ENCODE measurements around the gene VSIG10. TPM values are rescaled to one million over a fixed set of nuclear protein-coding genes. Genes with fewer than 3 reads are reported as not detected.
A peak's percentile ranks its signal among the peaks of the same experiment; 100 is the strongest.

The VSIG10 gene
- total RNA-seq, 6 experiments from 2014 or later, result 13.1 to 31.3 (median 20.1) TPM

DNA sequence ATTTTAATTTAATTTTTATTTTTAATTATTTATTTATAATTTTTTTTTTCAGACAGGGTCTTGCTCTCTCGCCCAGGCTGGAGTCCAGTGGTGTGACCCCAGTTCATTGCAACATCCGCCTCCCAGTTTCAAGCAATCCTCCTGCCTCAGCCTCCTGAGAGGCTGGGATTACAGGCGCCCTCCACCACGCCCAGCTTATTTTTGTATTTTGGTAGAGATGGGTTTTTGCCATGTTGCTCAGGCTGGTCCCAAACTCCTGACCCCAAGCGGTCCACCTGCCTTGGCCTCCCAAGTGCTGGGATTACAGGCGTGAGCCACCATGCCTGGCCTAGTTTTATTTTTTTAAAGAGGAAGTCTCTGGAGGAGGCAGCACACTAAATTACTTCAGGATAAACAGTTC, 18.5 kb upstream of the VSIG10 start:
- Histone ChIP-seq H3K9me3 (no peaks in the 10 kb centered on the region), H3K36me3 (peaks cover 0 to 3% (median 0%) of the 10 kb centered on the region in 4 donors), H3K4me3 (no peak overlapping the region), H3K4me1 (peaks cover 0 to 47% (median 18%) of the 10 kb centered on the region in 4 donors), H3K27ac (no peak overlapping the region), H3K27me3 (no peaks in the 10 kb centered on the region)
- DNase-seq, result no peak
- TF ChIP-seq, protein P1, sequence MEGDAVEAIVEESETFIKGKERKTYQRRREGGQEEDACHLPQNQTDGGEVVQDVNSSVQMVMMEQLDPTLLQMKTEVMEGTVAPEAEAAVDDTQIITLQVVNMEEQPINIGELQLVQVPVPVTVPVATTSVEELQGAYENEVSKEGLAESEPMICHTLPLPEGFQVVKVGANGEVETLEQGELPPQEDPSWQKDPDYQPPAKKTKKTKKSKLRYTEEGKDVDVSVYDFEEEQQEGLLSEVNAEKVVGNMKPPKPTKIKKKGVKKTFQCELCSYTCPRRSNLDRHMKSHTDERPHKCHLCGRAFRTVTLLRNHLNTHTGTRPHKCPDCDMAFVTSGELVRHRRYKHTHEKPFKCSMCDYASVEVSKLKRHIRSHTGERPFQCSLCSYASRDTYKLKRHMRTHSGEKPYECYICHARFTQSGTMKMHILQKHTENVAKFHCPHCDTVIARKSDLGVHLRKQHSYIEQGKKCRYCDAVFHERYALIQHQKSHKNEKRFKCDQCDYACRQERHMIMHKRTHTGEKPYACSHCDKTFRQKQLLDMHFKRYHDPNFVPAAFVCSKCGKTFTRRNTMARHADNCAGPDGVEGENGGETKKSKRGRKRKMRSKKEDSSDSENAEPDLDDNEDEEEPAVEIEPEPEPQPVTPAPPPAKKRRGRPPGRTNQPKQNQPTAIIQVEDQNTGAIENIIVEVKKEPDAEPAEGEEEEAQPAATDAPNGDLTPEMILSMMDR (IDR thresholded peaks at IDR 0.05), result no peak
- TF ChIP-seq POLR2A (IDR thresholded peaks at IDR 0.05), result no peak
- ATAC-seq, result no peak
- WGBS (ENCODE audit: insufficient coverage, low coverage, low lambda C conversion rate, missing lambda C conversion rate), result 93% methylated on average over 6 of the region's 6 CpGs
- intact Hi-C loops (cut with DNase I), result loop anchor here in 1 of 2 donors (10.0 kb wide), 1 partner anchor 253 kb away; the partner anchor contains the start of genes SUDS3 and TAOK3

DNA sequence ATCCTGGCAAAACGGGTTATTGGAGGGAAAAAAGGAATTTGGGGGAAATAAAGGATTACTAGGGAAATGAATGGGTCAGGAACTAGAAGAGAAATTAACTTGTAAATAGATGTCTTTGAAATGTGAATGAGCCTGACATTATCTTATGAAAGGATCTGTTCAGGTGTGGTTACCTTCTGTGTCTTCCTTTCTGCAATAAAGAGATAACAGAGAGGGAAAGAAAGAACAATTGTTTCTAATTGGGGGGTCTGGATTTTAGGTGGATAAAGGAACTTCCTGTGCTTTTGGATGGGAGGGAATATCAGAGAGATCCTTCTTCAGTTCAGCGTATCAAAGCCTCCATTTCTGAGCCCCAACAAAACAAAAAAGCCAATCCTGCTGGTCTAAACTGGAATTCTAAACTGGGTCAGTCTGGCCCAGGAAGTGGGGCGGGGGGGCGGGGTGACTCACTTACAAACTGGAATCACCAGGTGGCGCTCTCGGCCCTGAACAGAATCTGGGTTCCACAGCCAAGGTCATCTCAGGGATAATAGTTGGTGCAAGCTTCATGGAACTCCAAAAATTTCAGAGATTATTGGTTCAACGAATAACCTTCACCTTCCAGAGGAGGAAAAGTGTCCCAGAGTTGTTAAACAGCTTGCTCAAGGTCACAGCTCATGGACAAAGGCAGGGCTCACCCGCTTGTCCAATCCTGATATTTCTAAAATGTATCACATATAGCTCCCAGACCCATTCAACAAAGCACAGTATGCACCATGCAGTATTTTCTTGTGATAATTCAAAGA, 17.0 kb upstream of the VSIG10 start:
- Histone ChIP-seq H3K27me3 (no peaks in the 10 kb centered on the region), H3K27ac (peak overlapping the region; percentile 37 to 76 (median 50)), H3K4me3 (no peak overlapping the region), H3K9me3 (no peaks in the 10 kb centered on the region), H3K36me3 (peaks cover 0 to 3% (median 0%) of the 10 kb centered on the region in 4 donors), H3K4me1 (peaks cover 0 to 41% (median 16%) of the 10 kb centered on the region in 4 donors)
- intact Hi-C loops (cut with DNase I), result loop anchor here in 1 of 2 donors (10.0 kb wide), 1 partner anchor 254 kb away; the partner anchor contains the start of genes SUDS3 and TAOK3
- TF ChIP-seq, protein P1 (IDR thresholded peaks at IDR 0.05), result peak; percentile 29 to 89 (median 85)
- no peak for TF ChIP-seq POLR2A (IDR thresholded peaks at IDR 0.05)
- ATAC-seq, result peak; percentile 80 to 89 (median 86)
- WGBS (ENCODE audit: insufficient coverage, low coverage, low lambda C conversion rate, missing lambda C conversion rate), result 7% methylated on average over 8 of the region's 8 CpGs
- peak; percentile 69 to 81 (median 75) for DNase-seq

DNA sequence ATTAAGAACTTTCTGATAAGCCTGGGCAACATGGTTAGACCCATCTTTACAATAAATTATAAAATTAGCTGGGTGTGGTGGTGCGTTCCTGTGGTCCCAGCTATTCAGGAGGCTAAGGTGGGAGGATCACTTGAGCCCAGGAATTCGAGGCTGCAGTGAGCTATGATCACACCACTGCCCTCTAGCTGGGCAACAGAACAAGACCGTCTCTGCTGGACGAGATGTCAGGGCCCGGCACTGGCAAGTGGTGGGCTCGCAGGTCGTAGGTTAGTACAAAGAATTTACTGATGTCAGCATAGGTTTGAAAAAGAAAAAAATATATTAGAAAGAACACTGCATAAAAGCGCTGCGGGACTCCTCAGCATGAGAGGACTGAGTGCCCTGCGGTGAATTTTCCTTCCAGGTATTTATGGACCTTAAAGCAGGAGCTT, 15.7 kb upstream of the VSIG10 start:
- Histone ChIP-seq H3K27me3 (no peaks in the 10 kb centered on the region), H3K9me3 (no peaks in the 10 kb centered on the region), H3K36me3 (peaks cover 0 to 3% (median 0%) of the 10 kb centered on the region in 4 donors), H3K4me1 (peaks cover 0 to 30% (median 10%) of the 10 kb centered on the region in 4 donors), H3K27ac (no peak overlapping the region), H3K4me3 (no peak overlapping the region)
- intact Hi-C loops (cut with DNase I), result no loop called here
- ATAC-seq (no peak), DNase-seq (peak in 1 of 3 donors; percentile 24)
- TF ChIP-seq, protein P1 (IDR thresholded peaks at IDR 0.05), result no peak
- TF ChIP-seq POLR2A (IDR thresholded peaks at IDR 0.05), result no peak
- WGBS (ENCODE audit: insufficient coverage, low coverage, low lambda C conversion rate, missing lambda C conversion rate), result 84% methylated on average over 10 of the region's 10 CpGs

DNA sequence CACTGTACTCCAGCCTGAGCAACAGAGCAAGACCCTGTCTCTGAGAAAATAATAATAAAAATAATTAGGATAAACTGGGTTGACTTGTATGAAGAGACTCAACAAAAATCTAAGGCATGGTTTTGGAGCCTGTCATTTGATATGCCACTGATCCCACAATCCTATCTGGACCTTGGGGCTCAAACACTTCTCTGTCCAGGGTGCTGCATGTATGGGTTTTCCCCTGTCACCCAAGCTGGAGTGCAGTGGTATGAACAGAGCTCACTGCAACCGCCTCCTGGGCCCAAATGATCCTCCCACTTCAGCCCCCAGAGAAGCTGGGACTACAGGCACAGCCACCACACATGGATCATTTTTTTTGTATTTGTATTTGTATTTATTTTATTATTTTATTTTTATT, 5.3 kb upstream of the VSIG10 start:
- ATAC-seq, result no peak
- TF ChIP-seq, protein P1 (IDR thresholded peaks at IDR 0.05), result no peak
- no peak for TF ChIP-seq POLR2A (IDR thresholded peaks at IDR 0.05)
- H3K27ac ChIP-seq, result no peak overlapping the region
- H3K9me3 ChIP-seq, result no peaks in the 10 kb centered on the region
- WGBS (ENCODE audit: insufficient coverage, low coverage, low lambda C conversion rate, missing lambda C conversion rate), result 88% methylated on average over 1 of the region's 1 CpG
- intact Hi-C loops (cut with DNase I), result no loop called here
- no peak for DNase-seq
- H3K4me1 ChIP-seq, result no peaks in the 10 kb centered on the region
- H3K27me3 ChIP-seq, result no peaks in the 10 kb centered on the region
- no peak overlapping the region for H3K4me3 ChIP-seq
- H3K36me3 ChIP-seq, result no peaks in the 10 kb centered on the region

Data from right lobe of liver (tissue), 6 donors.